HFF-Myc (cell line): Measurements from ENCODE around the gene YDJC.

ENCODE experiments used
- DNase-seq: peaks from one replicate; pipeline ENCODE4 v3.0.0-alpha.2; 2011; ENCODE audit warnings: low read depth; ENCODE audit errors: extremely low read depth
- H3K4me3 ChIP-seq: replicated peaks from 2 replicates; pipeline ENCODE4 v1.5.1; 2011; ENCODE audit warnings: low read depth, mild to moderate bottlenecking, control low read depth, low read length
- CTCF ChIP-seq: IDR thresholded peaks from 2 replicates; pipeline ENCODE4 v1.5.1; 2012; ENCODE audit warnings: mild to moderate bottlenecking, low read depth, low read length, control low read depth; ENCODE audit errors: missing control alignments

The YDJC gene

GRCh38 chr22:21659864-21660525 is 30.2 kb upstream of the YDJC start:
- H3K4me3 ChIP-seq: no peak overlapping the region
- DNase-seq: no peak
- no peak for TF ChIP-seq CTCF

DNA sequence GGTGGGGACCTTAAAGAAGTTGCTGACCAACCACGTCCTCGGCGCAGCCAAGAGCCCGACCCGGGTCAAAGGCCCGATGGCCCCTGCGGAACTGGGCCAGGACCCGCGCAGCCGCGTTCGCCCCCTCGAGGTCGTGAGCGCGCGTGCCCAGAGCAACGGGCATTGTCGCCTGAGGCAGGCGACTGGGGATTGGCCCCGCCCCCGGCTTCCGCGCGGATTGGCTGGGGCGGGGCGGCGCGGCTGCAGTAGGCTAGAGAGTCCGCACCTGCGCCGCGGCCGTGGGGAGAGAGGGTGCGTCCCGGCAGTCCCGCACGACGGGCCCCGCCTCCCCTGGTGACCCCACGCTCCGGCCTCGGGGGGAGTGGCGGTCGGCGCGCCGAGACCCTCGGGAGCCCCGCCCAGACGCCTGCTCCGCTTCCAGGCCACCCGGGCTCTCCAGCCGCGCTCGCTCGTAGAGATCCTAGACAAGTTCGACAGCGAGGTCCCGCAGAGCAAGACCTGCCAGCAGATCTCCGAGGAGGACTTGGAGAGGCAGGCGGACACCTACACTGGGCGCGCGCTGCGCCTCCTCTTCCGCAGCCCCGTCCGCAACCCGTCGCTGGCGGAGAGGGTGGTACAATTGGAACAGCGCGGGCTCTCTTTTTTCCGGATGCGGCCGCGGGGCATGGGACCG is 27.7 kb upstream of the YDJC start:
- TF ChIP-seq CTCF: no peak
- no peak for DNase-seq
- H3K4me3 ChIP-seq: peak overlapping the region; percentile 45

DNA sequence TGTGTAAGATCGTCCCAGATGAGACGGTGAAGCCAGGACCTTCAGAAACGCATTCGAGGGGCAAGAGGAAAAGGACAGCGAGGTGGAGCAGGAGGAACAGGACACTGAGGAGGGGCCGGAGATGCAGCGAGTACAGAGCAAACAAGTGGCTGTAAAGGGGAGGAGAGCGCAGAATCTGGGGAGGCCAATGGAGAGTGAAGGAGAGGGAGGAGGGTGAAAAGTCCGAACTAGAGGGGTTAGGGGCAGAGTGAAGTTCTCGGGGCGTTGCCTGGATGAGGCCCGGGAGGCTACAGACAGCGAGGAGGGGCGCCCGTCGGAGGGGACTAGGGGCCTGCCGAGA is 27.2 kb upstream of the YDJC start:
- no peak for TF ChIP-seq CTCF
- DNase-seq: no peak
- H3K4me3 ChIP-seq: peak overlapping the region; percentile 45

DNA sequence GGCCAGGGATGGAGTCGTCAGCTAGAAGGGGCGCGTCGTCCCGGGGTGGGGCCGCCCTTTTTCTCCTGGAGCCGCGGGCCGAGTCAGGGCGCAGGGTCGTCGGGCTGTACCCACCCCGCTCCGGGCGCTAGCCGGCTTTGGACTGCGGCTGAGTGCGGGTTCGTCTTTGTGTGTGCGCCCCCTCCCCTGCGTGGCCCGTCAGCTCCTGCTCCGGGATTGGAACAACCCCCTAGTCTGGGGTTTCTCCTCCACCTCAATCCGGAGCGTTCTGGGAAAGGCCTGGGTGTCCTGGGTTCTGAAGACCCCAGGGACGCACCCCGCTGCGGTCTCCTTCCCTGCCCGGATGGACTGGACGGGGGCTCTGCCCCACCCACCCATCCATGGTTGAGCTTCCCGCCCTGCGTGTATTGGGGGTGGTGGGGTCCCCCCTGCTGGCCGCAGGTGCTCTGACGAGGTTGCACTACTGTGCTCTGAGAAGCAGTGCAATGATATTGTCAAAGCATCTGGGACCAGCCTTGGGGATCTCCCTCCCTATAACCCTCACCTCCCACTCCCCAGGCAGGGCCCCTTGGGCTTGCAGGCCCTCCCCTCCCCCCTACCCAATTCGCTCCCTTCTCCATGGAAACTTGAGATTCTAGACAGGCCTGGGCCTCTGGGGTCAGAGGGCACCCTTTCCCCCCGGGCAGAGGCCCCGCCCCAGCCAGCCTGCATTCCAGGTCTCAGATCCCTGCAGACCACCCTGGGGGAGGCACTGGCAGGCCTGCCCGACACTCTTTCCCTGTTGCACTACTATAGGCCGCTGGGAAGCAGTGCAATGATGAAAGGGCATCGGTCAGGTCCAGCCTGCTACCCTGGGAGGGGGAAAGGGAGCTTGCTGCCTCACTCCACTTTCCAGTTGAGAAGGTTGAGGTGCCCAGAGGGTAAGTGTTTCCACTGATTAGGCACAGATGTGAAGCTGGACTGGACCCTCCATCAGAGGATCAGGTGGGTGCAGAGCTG is 23.0 kb upstream of the YDJC start:
- no peak for DNase-seq
- H3K4me3 ChIP-seq: peak overlapping the region; percentile 82
- peak; percentile 4 for TF ChIP-seq CTCF

- H3K4me3 ChIP-seq: peak overlapping the region; percentile 82
- TF ChIP-seq CTCF: no peak
- peak; percentile 51 for DNase-seq
Measured at GRCh38 chr22:21652010-21652546, 22.3 kb upstream of the YDJC start.

DNA sequence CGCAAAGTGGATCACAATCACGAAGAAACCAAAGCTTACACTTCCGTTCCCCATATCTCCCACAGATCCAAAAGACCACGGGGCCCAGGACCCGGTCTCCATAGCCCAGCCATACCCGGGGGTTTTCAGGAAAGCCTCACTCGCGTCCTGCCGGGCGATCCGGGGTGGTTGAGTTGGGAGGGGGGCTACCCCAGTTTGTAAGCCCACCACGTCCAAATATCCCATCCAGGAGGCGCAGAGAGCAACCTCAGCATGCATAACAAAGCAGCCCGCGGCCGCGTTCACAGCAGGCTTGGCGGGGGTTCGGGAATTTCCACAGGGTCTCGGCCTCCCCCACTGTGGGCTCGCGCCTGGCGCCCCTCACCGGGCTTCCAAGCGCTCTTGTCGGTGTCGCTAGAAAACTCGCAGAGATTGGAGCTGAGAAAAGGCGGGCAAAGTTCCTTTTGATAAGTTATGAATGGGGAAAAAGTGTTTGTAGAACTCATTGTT is 21.7 kb upstream of the YDJC start:
- DNase-seq: no peak
- H3K4me3 ChIP-seq: peak overlapping the region; percentile 82
- TF ChIP-seq CTCF: no peak
